DND-41 (cell line): ENCODE results near the gene ABAT.

Experiments
- EZH2 ChIP-seq: IDR thresholded peaks from 3 replicates; pipeline ENCODE4 v1.6.1; 2012; ENCODE audit warnings: borderline replicate concordance, low read depth, mild to moderate bottlenecking, moderate library complexity, low read length, inconsistent platforms; ENCODE audit not compliant: severe bottlenecking
- TF ChIP-seq, protein P1 (sequence below): IDR thresholded peaks from 2 replicates; pipeline ENCODE4 v1.5.1; 2012; ENCODE audit warnings: borderline replicate concordance, low read length, moderate library complexity, mild to moderate bottlenecking; ENCODE audit not compliant: poor library complexity, severe bottlenecking; ENCODE audit errors: extremely low read depth

DNA sequence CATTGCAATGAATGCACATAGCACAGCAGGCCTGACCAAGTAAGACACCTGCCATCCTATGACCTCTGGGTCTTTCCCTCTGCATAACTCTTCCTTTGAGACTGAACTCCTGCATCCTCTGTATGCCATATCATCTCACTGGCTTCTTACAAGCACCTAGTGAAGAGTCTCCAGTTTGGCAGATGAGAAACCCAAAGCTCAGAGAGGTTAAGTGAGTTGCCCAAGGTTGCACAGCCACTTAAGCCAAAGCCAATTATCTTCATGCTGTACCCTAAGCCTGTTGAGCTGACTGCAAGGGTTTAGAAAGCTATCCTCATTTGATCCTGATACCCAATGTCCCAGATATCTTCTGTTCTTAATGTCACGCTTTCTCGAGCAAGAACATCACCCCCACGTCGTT, 87.8 kb downstream of the ABAT start:
- TF ChIP-seq, protein P1, sequence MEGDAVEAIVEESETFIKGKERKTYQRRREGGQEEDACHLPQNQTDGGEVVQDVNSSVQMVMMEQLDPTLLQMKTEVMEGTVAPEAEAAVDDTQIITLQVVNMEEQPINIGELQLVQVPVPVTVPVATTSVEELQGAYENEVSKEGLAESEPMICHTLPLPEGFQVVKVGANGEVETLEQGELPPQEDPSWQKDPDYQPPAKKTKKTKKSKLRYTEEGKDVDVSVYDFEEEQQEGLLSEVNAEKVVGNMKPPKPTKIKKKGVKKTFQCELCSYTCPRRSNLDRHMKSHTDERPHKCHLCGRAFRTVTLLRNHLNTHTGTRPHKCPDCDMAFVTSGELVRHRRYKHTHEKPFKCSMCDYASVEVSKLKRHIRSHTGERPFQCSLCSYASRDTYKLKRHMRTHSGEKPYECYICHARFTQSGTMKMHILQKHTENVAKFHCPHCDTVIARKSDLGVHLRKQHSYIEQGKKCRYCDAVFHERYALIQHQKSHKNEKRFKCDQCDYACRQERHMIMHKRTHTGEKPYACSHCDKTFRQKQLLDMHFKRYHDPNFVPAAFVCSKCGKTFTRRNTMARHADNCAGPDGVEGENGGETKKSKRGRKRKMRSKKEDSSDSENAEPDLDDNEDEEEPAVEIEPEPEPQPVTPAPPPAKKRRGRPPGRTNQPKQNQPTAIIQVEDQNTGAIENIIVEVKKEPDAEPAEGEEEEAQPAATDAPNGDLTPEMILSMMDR, result no peak
- no peak for TF ChIP-seq EZH2
